SK-N-SH (cell line): ENCODE measurements around the gene SDS. TPM values are rescaled to one million over a fixed set of nuclear protein-coding genes. Genes with fewer than 3 reads are reported as not detected.

Experiments used
- CTCF ChIA-PET: fragments of 300-600, 350-600 bp; formaldehyde crosslinking; extraction: SDS; loops from one replicate; lab custom pipeline; 2021; lab: Yijun Ruan, JAX
- POLR2A ChIA-PET: fragments of 350-600 bp; sonication (Branson Sonifier 250); formaldehyde crosslinking; extraction: SDS; loops from one replicate; lab custom pipeline; 2020; ENCODE audit warnings: antibody characterized with exemption, inconsistent platforms; lab: Yijun Ruan, JAX
- DNase-seq: peaks from one replicate; pipeline ENCODE4 v3.0.0; 2012
- H2AFZ ChIP-seq: fragments of 200-600 bp; sonication (generic); 2 replicates; pipeline ENCODE4 v1.8.1; 2016; ENCODE audit warnings: antibody characterized with exemption, mild to moderate bottlenecking, low read depth
- H3F3A ChIP-seq: fragments of 200-600 bp; sonication (generic); replicated peaks from 2 replicates; pipeline ENCODE3; 2016; ENCODE audit warnings: antibody characterized with exemption, mild to moderate bottlenecking; ENCODE audit not compliant: insufficient read depth
- H3K27ac ChIP-seq, 2 experiments: fragments of 200-500 bp in 1 of 2; fragments of 200-600 bp in 1 of 2; sonication (Bioruptor generic) in 1 of 2; sonication (generic), shearing (Covaris generic) in 1 of 2; 2 replicates each; pipeline versions ENCODE4 v1.5.1 to v1.6.1; 2014 to 2016; ENCODE audit warnings: low read depth in 2 of 2, inconsistent platforms in 1 of 2, low read length in 1 of 2, mild to moderate bottlenecking in 1 of 2, mixed read lengths in 1 of 2
- H3K27me3 ChIP-seq: fragments of 200-600 bp; sonication (generic), shearing (Covaris generic); 2 replicates; pipeline ENCODE4 v1.6.1; 2016; ENCODE audit warnings: mixed run types; ENCODE audit not compliant: insufficient read depth
- H3K36me3 ChIP-seq, 2 experiments: fragments of 200-500 bp in 1 of 2; fragments of 200-600 bp in 1 of 2; sonication (Bioruptor generic) in 1 of 2; sonication (generic) in 1 of 2; replicated peaks in 1 of 2; 2 replicates each; pipeline versions ENCODE3 to v1.5.1; 2014 to 2016; ENCODE audit warnings: low read length in 1 of 2, mild to moderate bottlenecking in 1 of 2; ENCODE audit not compliant: insufficient read depth in 2 of 2, control insufficient read depth in 1 of 2
- H3K4me1 ChIP-seq, 2 experiments: fragments of 200-500 bp in 1 of 2; fragments of 200-600 bp in 1 of 2; sonication (Bioruptor generic) in 1 of 2; sonication (generic), shearing (Covaris generic) in 1 of 2; 2 replicates each; pipeline versions ENCODE4 v1.5.1 to v1.6.1; 2014 to 2016; ENCODE audit warnings: low read depth in 1 of 2, low read length in 1 of 2, mixed run types in 1 of 2; ENCODE audit not compliant: insufficient read depth in 2 of 2, control insufficient read depth in 1 of 2
- H3K4me2 ChIP-seq: fragments of 200-600 bp; sonication (generic), shearing (Covaris generic); 2 replicates; pipeline ENCODE4 v1.6.1; 2017; ENCODE audit warnings: mixed run types
- H3K4me3 ChIP-seq, 2 experiments: fragments of 200-500 bp in 1 of 2; fragments of 200-600 bp in 1 of 2; sonication (Bioruptor generic) in 1 of 2; sonication (generic), shearing (Covaris generic) in 1 of 2; 2 replicates each; pipeline versions ENCODE4 v1.5.1 to v1.8.1; 2014 to 2016; ENCODE audit warnings: low read depth in 2 of 2, inconsistent platforms in 1 of 2, low read length in 1 of 2, mild to moderate bottlenecking in 1 of 2, mixed read lengths in 1 of 2, moderate library complexity in 1 of 2
- H3K79me2 ChIP-seq: fragments of 200-600 bp; sonication (generic); 2 replicates; pipeline ENCODE4 v1.8.1; 2017; ENCODE audit warnings: mild to moderate bottlenecking; ENCODE audit not compliant: insufficient read depth
- H3K9ac ChIP-seq: fragments of 200-600 bp; sonication (generic); 2 replicates; pipeline ENCODE4 v1.6.1; 2017; ENCODE audit warnings: mixed run types
- H3K9me2 ChIP-seq: fragments of 200-600 bp; sonication (generic); 2 replicates; pipeline ENCODE4 v1.6.1; 2017; ENCODE audit warnings: mixed run types
- H3K9me3 ChIP-seq: fragments of 200-600 bp; sonication (generic); 2 replicates; pipeline ENCODE4 v1.6.1; 2017; ENCODE audit warnings: mixed run types, mild to moderate bottlenecking, moderate library complexity
- H4K20me1 ChIP-seq: fragments of 200-600 bp; sonication (generic); 2 replicates; pipeline ENCODE4 v1.6.1; 2017; ENCODE audit warnings: mild to moderate bottlenecking, mixed run types; ENCODE audit not compliant: insufficient read depth
- EP300 ChIP-seq, 2 experiments: IDR thresholded peaks; 2 replicates each; pipeline versions ENCODE4 v1.4.0 to v1.6.1; 2012; ENCODE audit warnings: borderline replicate concordance in 1 of 2, low read depth in 1 of 2, low read length in 1 of 2
- EZH2phosphoT487 ChIP-seq: fragments of 200-600 bp; sonication (generic); IDR thresholded peaks from 2 replicates; pipeline ENCODE4 v1.6.1; 2017; ENCODE audit warnings: low read depth, mixed run types, mild to moderate bottlenecking, antibody characterized with exemption, moderate library complexity, borderline replicate concordance
- FOSL2 ChIP-seq: IDR thresholded peaks from 2 replicates; pipeline ENCODE4 v1.4.0; 2012; ENCODE audit warnings: low read depth, mild to moderate bottlenecking, moderate library complexity, borderline replicate concordance
- FOXM1 ChIP-seq: IDR thresholded peaks from 2 replicates; pipeline ENCODE4 v1.4.0; 2012; ENCODE audit warnings: low read depth, mild to moderate bottlenecking
- GATA2 ChIP-seq: sonication (generic); formaldehyde crosslinking; IDR thresholded peaks from 2 replicates; pipeline ENCODE4 v1.5.0; 2020; ENCODE audit warnings: mild to moderate bottlenecking, missing genetic modification reagents
- IRF3 ChIP-seq: fragments of 150-350 bp; IDR thresholded peaks from 2 replicates; pipeline ENCODE4 v1.6.1; 2016; ENCODE audit warnings: mild to moderate bottlenecking, low read depth, low read length
- JUND ChIP-seq: IDR thresholded peaks from 2 replicates; pipeline ENCODE4 v1.4.0; 2012
- MEF2A ChIP-seq: IDR thresholded peaks from 2 replicates; pipeline ENCODE4 v1.4.0; 2012; ENCODE audit warnings: low read depth, borderline replicate concordance
- MXI1 ChIP-seq: IDR thresholded peaks from 2 replicates; pipeline ENCODE4 v1.6.1; 2012; ENCODE audit warnings: mild to moderate bottlenecking, low read depth, low read length, improper control_type of control experiment
- NFIC ChIP-seq: IDR thresholded peaks from 2 replicates; pipeline ENCODE4 v1.4.0; 2012; ENCODE audit warnings: borderline replicate concordance
- NRF1 ChIP-seq: IDR thresholded peaks from 2 replicates; pipeline ENCODE4 v1.6.1; 2012; ENCODE audit warnings: low read depth, mild to moderate bottlenecking, low read length
- SIN3A ChIP-seq: IDR thresholded peaks from 2 replicates; pipeline ENCODE4 v1.6.1; 2012; ENCODE audit warnings: low read depth, mild to moderate bottlenecking, low read length, moderate library complexity, borderline replicate concordance
- SMC3 ChIP-seq: IDR thresholded peaks from 2 replicates; pipeline ENCODE4 v1.6.1; 2012; ENCODE audit warnings: low read depth, low read length, improper control_type of control experiment
- TAF1 ChIP-seq: IDR thresholded peaks from 2 replicates; pipeline ENCODE4 v1.6.1; 2012; ENCODE audit warnings: low read depth, mild to moderate bottlenecking, low read length, moderate library complexity, borderline replicate concordance
- TCF12 ChIP-seq: IDR thresholded peaks from 2 replicates; pipeline ENCODE4 v1.4.0; 2012
- TEAD4 ChIP-seq: IDR thresholded peaks from 2 replicates; pipeline ENCODE4 v1.4.0; 2012; ENCODE audit warnings: mild to moderate bottlenecking, borderline replicate concordance; ENCODE audit not compliant: insufficient read depth
- USF1 ChIP-seq: IDR thresholded peaks from 2 replicates; pipeline ENCODE4 v1.4.0; 2012; ENCODE audit warnings: low read depth, borderline replicate concordance
- USF2 ChIP-seq: fragments of 150-350 bp; IDR thresholded peaks from 2 replicates; pipeline ENCODE4 v1.6.1; 2017; ENCODE audit warnings: antibody characterized with exemption, low read length, low read depth, borderline replicate concordance
- WGBS: methylation state at CpG from one replicate; pipeline ENCODE4 v1.1.6; 2017; ENCODE audit warnings: low lambda C conversion rate; 5-methylcytosine and 5-hydroxymethylcytosine counted together
- polyA plus RNA-seq, 3 experiments: library from polyadenylated mRNA; depleted of rRNA; stranded (reverse); fragments of >200 nt; gene quantifications; 2 replicates each; pipeline ENCODE4 v1.2.3, GENCODE V29; 2012

Gene SDS
- polyA plus RNA-seq, 1 of the 3 experiments (the other 2 are of a cell fraction) = 0.08 TPM

GRCh38 chr12:113436993-113437728 is 33.5 kb upstream of the SDS start:
- Histone ChIP-seq H3K27ac (no peak overlapping the region), H3K27me3 (no peaks in the 10 kb centered on the region), H3K4me3 (no peak overlapping the region), H3K9ac (no peak overlapping the region), H3K79me2 (no peaks in the 10 kb centered on the region), H2AFZ (no peak overlapping the region), H3K9me2 (no peaks in the 10 kb centered on the region), H3F3A (no peaks in the 10 kb centered on the region), H3K9me3 (no peaks in the 10 kb centered on the region), H3K4me2 (no peak overlapping the region), H3K36me3 (no peaks in the 10 kb centered on the region), H3K4me1 (no peaks in the 10 kb centered on the region), H4K20me1 (no peaks in the 10 kb centered on the region)
- TF ChIP-seq MXI1 = no peak
- TF ChIP-seq GATA2 (CRISPR knock-in tag) = no peak
- no peak for TF ChIP-seq MEF2A
- TF ChIP-seq TAF1 = no peak
- no peak for TF ChIP-seq NFIC
- TF ChIP-seq TEAD4 = no peak
- TF ChIP-seq SIN3A = no peak
- WGBS = 75% methylated on average over 6 of the region's 6 CpGs
- no peak for DNase-seq
- CTCF ChIA-PET = no interaction called here
- POLR2A ChIA-PET = no interaction called here

- Histone ChIP-seq H4K20me1 (no peaks in the 10 kb centered on the region), H3K4me1 (no peaks in the 10 kb centered on the region), H3K9me2 (no peaks in the 10 kb centered on the region), H2AFZ (no peak overlapping the region), H3K27me3 (no peaks in the 10 kb centered on the region), H3K9ac (no peak overlapping the region), H3K27ac (no peak overlapping the region), H3K36me3 (no peaks in the 10 kb centered on the region), H3K4me2 (no peak overlapping the region), H3K79me2 (no peaks in the 10 kb centered on the region), H3K4me3 (no peak overlapping the region), H3F3A (no peaks in the 10 kb centered on the region), H3K9me3 (no peaks in the 10 kb centered on the region)
- DNase-seq = no peak
- ChIA-PET POLR2A (no interaction called here), CTCF (interaction anchor here (1.0 to 3.5 kb wide), 2 partner anchors 11 to 26 kb away, joined by 3 to 19 read pairs; no protein-coding TSS in a partner anchor)
- 73% methylated on average over 4 of the region's 6 CpGs for WGBS
- TF ChIP-seq TCF12 (no peak), FOXM1 (no peak), EP300 (IDR thresholded peaks at IDR 0.05; ENCODE audit: borderline replicate concordance in 1 of 2, low read depth in 1 of 2, low read length in 1 of 2) (no peak), JUND (no peak), USF2 (no peak), GATA2 (CRISPR knock-in tag) (no peak), IRF3 (no peak), NFIC (no peak), FOSL2 (no peak), EZH2phosphoT487 (no peak), TAF1 (no peak), USF1 (no peak), SMC3 (no peak), NRF1 (no peak)
These were observed 32.9 kb upstream of the SDS start for GRCh38 chr12:113436586-113436985.
